Activated T-cell treated with anti-CD3 and anti-CD28 coated beads for 24 hours (primary cell): ENCODE results near the gene KIAA0513.
"Not testable (repeated sequence)": the region's sequence is repeated elsewhere in the genome, so short reads cannot be mapped to it uniquely, and the experiment has no call there.

Source experiments
- DNase-seq: peaks from one replicate; pipeline ENCODE4 v3.0.0-alpha.2; 2020; ENCODE audit warnings: low read depth

Gene KIAA0513

DNA sequence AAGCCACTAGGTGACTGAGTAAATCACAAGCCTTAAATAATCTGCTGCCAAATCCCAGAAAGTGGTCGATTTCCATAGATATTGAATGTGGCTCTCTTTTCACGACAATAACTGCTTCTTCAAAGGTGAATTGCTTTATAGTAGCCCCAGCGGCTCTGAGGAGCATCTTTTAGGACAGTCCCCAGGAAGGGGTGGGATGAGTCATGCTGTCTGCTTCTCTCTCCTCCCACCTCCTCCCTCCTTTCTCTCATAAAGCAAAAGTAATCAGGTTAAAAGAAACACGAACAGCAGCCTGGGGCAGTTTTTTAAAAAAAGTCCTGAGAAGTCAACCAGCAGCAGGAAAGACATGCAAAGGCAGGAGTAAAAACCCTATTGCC is 1.8 kb downstream of the KIAA0513 start:
- DNase-seq = peak; percentile 49

DNA sequence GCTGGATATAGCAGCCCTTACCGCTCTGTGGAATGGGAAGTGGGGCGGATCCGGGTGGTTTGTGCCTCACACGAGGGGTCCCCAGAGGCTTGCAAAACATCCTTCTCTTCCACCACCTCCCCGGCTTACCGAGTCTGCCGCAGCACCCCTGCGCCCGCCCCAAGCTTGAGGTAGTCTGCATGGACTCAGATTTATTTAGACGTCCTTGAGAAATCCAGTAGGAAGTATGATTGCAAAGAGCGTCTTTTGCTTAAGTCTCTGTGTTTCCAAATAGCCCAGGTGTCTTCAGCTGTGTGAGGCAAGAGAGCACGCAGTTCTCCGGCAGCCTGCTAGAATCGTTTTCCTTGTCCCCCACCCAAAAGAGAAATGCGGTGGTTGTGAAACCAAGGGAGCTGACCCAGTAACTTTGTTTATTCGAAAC is 2.4 kb downstream of the KIAA0513 start:
- DNase-seq = no peak

DNA sequence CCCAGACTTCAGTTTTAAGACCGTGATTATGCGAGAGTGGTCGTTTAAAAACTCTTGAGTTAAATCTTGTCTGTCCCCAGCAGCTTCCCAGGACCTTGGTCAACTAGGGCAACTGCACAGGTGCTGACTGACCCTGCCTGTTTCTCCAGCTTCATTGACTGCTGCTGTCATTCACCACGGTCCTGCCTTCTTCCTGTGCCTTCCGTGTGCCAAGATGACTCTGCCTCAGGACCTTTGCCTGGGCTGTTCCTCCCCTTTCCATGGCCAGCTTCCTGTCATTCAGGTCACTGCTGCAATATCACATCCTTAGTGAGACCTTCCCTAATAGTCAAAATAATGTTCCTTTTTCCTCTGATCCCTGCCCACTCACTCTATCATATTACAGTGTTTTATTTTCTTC is 3.9 kb downstream of the KIAA0513 start:
- no peak for DNase-seq

DNA sequence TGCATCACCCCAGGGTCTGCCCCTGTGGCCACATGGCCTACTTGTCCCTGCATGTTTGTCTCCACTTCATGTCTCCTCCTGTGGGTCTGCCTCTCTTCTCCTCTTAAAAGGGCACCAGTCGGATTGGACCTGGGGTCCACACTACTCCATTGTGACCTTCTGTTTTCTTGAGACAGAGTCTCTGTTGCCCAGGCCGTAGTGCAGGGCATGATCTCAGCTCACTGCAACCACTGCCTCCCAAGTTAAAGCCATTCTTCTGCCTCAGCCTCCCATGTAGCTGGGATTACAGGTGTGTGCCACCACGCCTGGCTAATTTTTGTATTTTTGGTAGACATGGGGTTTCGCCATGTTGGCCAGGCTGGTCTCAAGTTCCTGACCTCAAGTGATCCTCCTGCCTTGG is 4.6 kb downstream of the KIAA0513 start:
- not testable (repeated sequence) for DNase-seq

GRCh38 chr16:85033171-85033570 is 5.6 kb downstream of the KIAA0513 start:
- no peak for DNase-seq

DNA sequence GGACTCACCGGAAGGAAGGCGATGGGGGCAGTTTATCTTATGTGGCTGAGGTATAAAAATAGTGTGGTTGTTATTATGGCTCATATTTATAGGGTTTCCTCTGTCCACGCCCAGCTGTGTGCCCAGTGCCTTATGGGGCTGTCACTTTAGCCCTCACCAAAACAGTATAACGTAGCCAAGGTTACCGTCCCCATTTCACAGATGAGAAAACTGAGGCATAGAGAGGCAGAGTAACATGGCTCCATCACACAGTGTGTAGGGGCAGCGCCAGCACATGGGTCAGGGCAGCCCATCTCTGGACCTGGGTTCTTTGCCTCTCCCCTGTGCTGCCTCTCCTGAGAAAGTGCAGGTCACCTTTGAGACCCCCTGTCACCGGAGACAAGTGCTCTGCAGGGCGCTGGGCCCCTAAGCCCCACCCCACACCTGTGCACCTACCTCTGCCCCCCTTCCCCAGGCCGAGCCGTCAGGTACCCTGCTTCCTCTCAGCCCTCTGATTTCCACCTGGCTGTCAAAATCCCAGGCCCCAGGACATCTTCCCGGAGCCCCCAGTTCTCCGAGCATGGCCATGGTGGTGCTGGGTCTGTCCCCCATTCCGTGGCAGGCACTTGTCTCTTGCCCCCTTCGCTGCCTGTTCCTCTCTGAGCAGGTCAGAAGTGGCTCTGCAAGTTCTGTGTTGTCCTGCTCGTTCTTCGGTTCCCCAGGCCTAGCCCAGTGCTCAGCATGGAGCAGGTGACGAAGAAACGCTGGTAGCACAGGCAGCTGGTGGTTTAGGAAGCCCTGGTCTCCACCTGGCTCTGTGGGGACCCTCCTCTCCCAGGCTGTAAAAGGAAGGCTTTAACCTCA is 7.2 kb downstream of the KIAA0513 start:
- DNase-seq = no peak

GRCh38 chr16:85036236-85037049 is 8.8 kb downstream of the KIAA0513 start:
- DNase-seq = no peak

GRCh38 chr16:85037050-85037410 is 9.4 kb downstream of the KIAA0513 start:
- no peak for DNase-seq

- no peak for DNase-seq
Measured at GRCh38 chr16:85037721-85038120, 10.1 kb downstream of the KIAA0513 start.

GRCh38 chr16:85040685-85041084 is 13.1 kb downstream of the KIAA0513 start:
- no peak for DNase-seq

GRCh38 chr16:85041219-85042166 is 13.9 kb downstream of the KIAA0513 start:
- no peak for DNase-seq

DNA sequence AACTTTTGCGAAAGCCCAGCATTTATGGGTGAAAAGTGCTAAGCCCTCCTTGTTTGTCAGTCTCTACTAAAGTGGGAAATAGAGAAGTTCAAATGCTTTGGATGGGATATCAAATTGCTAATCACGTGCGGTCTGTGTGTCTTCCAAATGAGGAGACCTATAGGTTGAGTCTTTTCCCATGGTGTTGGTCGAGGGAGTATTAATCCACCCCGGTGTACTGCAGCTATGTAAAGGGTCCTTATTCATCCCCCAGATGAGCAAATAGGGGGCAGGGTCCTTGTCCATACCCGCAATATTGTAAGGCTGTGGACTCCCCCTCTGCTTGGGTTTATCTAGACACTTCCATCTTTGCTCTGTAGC is 14.6 kb downstream of the KIAA0513 start:
- no peak for DNase-seq

GRCh38 chr16:85042606-85043005 is 15.0 kb downstream of the KIAA0513 start:
- DNase-seq = no peak

- no peak for DNase-seq
Measured at GRCh38 chr16:85045077-85045476, 17.5 kb downstream of the KIAA0513 start.

DNA sequence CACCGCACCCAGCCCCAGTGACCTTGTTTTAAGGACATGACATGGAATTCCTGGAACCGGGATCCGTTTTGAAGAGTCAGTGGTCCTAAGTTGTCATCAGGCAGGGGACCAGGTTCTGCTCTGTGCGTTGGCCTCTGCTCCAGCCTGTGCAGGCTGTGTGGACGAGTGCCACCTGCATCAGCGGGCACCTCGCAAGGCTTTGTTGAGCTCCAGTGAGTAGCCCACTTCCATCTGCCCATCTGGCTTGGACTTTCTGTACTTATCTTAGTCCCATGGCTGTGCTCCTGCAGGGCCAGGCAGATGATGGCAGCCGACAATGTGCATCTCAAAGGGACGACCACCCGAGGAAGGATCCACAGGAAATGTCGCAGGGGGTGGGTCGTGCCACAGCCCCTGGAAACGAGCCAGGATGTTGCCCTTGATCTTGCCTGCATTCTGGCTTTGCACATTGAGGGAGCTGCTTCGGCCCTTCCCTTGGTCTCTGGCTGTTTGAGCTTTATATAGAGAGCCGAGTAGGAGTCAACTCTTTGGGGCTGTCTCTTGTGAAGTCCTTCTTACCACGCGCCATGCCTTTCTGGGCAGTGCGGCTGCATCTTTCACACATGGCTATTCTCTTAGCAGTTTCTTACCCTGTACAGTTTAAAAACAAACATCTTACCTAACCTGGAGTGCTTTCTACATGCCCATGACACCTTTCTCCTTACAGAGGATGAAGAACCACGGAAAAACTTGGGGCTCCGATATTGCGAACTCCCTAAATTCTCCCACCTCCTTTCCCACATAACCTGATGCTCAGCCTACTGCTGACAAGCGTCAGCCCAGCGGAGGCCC is 18.3 kb downstream of the KIAA0513 start:
- DNase-seq = no peak

GRCh38 chr16:85046472-85046916 is 18.9 kb downstream of the KIAA0513 start:
- DNase-seq = no peak

DNA sequence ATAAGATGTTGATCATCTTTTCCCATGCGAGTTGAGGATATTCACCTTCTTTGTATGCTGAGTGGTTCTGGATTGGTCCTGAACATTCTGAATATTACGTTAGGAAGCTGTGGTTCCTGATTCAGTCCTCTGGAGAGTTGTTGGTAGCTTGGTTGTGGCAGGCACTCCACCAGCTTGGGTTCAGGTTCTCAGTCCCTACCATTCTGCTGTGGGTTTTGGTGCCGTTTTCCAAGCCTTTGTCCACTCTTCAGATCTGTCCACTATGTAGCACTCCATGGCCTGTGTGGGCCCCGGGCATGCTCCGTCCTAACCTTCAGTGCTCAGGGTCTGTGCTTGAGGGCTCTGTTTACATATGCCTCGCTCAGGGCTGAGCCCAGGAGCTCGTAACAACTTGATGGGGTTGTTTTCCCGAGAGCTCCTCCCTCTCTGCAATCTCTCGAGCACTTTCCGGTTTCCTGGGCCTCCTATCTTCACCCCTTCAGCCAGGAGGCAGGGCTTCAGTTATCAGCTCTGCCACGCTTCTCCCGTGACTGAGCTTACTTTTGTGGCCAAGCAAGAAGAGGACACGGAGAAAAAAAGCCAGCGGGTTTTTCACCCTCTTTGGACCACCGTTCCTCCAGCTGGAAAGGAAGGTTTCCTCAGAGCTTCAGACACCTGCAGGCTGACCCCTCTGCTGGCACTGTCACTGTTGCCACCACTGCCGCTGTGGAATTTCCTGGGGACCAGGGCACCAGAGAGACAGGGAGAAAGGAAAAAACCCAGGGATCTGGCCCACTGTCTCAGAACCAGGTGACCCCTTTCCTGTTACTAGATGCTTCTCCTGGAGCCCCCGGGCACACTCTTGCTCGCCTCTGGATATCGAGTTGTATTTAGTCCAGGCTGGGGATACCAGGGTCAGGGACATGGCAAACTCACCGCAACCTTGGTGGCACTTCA is 19.6 kb downstream of the KIAA0513 start:
- no peak for DNase-seq

DNA sequence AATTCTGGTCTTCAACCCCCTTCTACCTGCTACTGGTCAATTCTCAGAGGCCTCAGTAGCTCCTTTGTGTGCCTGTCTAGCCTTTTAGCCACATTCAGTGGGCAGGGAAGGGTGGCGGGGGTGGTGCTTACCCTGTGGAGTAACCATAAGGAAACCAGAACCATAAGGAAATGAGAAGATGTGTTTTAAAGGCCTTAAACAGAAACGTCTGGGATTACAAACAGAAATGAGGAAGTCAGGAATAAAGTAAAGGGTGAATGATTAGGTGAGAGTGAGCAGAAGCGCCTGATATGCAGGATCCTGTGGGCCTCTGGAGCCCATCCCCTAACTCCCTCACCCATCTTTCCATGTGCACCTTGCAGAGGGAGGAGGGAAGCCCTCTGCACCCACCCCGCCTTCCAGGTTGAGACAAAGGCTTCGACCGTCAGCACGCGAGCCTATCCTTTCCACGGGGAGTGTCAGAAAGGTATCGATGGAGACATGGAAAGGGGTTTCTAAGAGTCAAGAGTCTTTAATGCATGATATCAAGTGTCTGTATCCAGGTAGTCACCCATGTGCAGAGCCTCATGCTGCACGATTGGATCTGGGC is 20.4 kb downstream of the KIAA0513 start:
- no peak for DNase-seq

GRCh38 chr16:85048921-85049562 is 21.4 kb downstream of the KIAA0513 start:
- no peak for DNase-seq
